Psoas muscle (tissue), 8 donors: Measurements from ENCODE around the gene FUT9. TPM values are rescaled to one million over a fixed set of nuclear protein-coding genes. Genes with fewer than 3 reads are reported as not detected.

Source experiments
- ATAC-seq, 4 donors: fragments of 200-7000 bp; cut with Tn5 transposase; one replicate each; pipeline ENCODE4 v1.9.1; 2020; ENCODE audit warnings: moderate library complexity in 3 of 4, mild to moderate bottlenecking in 2 of 4
- DNase-seq, 2 donors: peaks; one replicate each; pipeline ENCODE4 v3.0.0-alpha.2; 2020
- H3K27ac ChIP-seq: fragments of 200-600 bp; one replicate; pipeline ENCODE4 v1.8.0; 2022
- H3K27me3 ChIP-seq, 3 donors: fragments of 200-600 bp in 1 of 3; one replicate each; pipeline versions ENCODE4 v1.6.1 to v1.8.0; 2013 to 2022; ENCODE audit warnings: low read length in 2 of 3, mild to moderate bottlenecking in 2 of 3, moderate library complexity in 1 of 3; ENCODE audit not compliant: insufficient read depth in 3 of 3
- H3K36me3 ChIP-seq, 2 donors: fragments of 200-600 bp in 1 of 2; one replicate each; pipeline versions ENCODE4 v1.6.1 to v1.8.0; 2013 to 2022; ENCODE audit warnings: low read depth in 1 of 2, mild to moderate bottlenecking in 1 of 2, moderate library complexity in 1 of 2; ENCODE audit not compliant: insufficient read depth in 1 of 2
- H3K4me1 ChIP-seq: fragments of 200-600 bp; one replicate; pipeline ENCODE4 v1.8.0; 2022
- H3K4me3 ChIP-seq: fragments of 200-600 bp; one replicate; pipeline ENCODE4 v1.8.0; 2022; ENCODE audit warnings: mild to moderate bottlenecking
- H3K9me3 ChIP-seq: fragments of 200-600 bp; one replicate; pipeline ENCODE4 v1.8.0; 2022
- CTCF ChIP-seq: fragments of 200-600 bp; IDR thresholded peaks from one replicate; pipeline ENCODE4 v1.8.0; 2022; ENCODE audit warnings: antibody characterized with exemption
- WGBS, 3 donors: extraction: QIAGEN DNeasy Blood & Tissue Kit; methylation state at CpG; one replicate each; pipeline versions ENCODE4 v1.1.6 to v1.1.7; 2013; 5-methylcytosine and 5-hydroxymethylcytosine counted together
- intact Hi-C, 2 donors: fragments of 100-400 bp; cut with DNase I; formaldehyde crosslinking; loops; one replicate each; pipeline versions ENCODE4 v1.11.0 to v1.14.2; 2022
- polyA plus RNA-seq, 3 donors: library from polyadenylated mRNA; stranded (reverse); fragments of 200-250 nt; gene quantifications; one replicate each; pipeline ENCODE4 v1.2.3, GENCODE V29; 2013
- total RNA-seq, 4 donors: library from RNA; stranded (reverse); fragmentation: NEBNext Ultra II Directional in 2 of 4; extraction: Animal tissue kit (Norgen Biotek cat#: 25700) in 2 of 4; gene quantifications; one replicate each; pipeline versions ENCODE4 v1.2.1 to v1.2.4, GENCODE V29; 2021 to 2023
- donor health status: healthy with polysubstance abuse.
- donor health status: DM: no; HTN: no; CAD: no; lungs with moderate emphysema.
- donor health status: Bipolar disorder and iron deficiency.
- donor health status: healthy.
- donor health status: DM: yes; HTN: yes; CAD: no.
- donor health status: DM: no; HTN: no; CAD: no.
- donor health status: DM: no; HTN: no; CAD: no.
- donor health status: DM: yes; HTN: yes; CAD: no.

Gene FUT9
- total and polyA plus RNA-seq, 7 donors: 0.01 TPM; not detected in 5

- ATAC-seq: no peak
- WGBS, 3 donors: 55 to 62% (median 55%) methylated on average over 3 of the region's 3 CpGs
- intact Hi-C loops: no loop called here
These were observed 135.9 kb downstream of the FUT9 start for GRCh38 chr6:96151707-96152106.

GRCh38 chr6:96152114-96152708, 136.4 kb downstream of the FUT9 start:
- TF ChIP-seq CTCF: no peak
- Histone ChIP-seq H3K27ac (no peak overlapping the region), H3K36me3 (no peaks in the 10 kb centered on the region), H3K4me1 (no peaks in the 10 kb centered on the region), H3K4me3 (no peak overlapping the region), H3K9me3 (no peaks in the 10 kb centered on the region), H3K27me3 (no peaks in the 10 kb centered on the region)
- intact Hi-C loops: no loop called here
- DNase-seq: no peak
- 77 to 86% (median 84%) methylated on average over 3 of the region's 3 CpGs for WGBS, 3 donors
- ATAC-seq: no peak

More at GRCh38 chr6:96151707-96152106, 135.9 kb downstream of the FUT9 start:
- no peak for TF ChIP-seq CTCF
- Histone ChIP-seq H3K27ac (no peak overlapping the region), H3K27me3 (no peaks in the 10 kb centered on the region), H3K4me3 (no peak overlapping the region), H3K36me3 (no peaks in the 10 kb centered on the region), H3K4me1 (no peaks in the 10 kb centered on the region), H3K9me3 (no peaks in the 10 kb centered on the region)
- DNase-seq: no peak

- Histone ChIP-seq H3K9me3 (no peaks in the 10 kb centered on the region), H3K4me3 (no peak overlapping the region), H3K36me3 (no peaks in the 10 kb centered on the region), H3K27ac (no peak overlapping the region), H3K4me1 (no peaks in the 10 kb centered on the region), H3K27me3 (no peaks in the 10 kb centered on the region)
- ATAC-seq: no peak
- no peak for DNase-seq
- no peak for TF ChIP-seq CTCF
- intact Hi-C loops: no loop called here
These were observed 138.0 kb downstream of the FUT9 start for GRCh38 chr6:96153775-96154174.

- DNase-seq: no peak
- ATAC-seq: no peak
- TF ChIP-seq CTCF: no peak
- no peaks in the 10 kb centered on the region for H3K4me1 ChIP-seq
- WGBS, 3 donors: 69 to 77% (median 76%) methylated on average over 4 of the region's 4 CpGs
- no peak overlapping the region for H3K4me3 ChIP-seq
- H3K27ac ChIP-seq: no peak overlapping the region
- intact Hi-C loops: no loop called here
- no peaks in the 10 kb centered on the region for H3K36me3 ChIP-seq
- H3K9me3 ChIP-seq: no peaks in the 10 kb centered on the region
- no peaks in the 10 kb centered on the region for H3K27me3 ChIP-seq
These were observed 140.7 kb downstream of the FUT9 start for GRCh38 chr6:96156425-96156824.

GRCh38 chr6:96157018-96157565, 141.3 kb downstream of the FUT9 start:
- Histone ChIP-seq H3K27me3 (no peaks in the 10 kb centered on the region), H3K4me1 (no peaks in the 10 kb centered on the region), H3K36me3 (no peaks in the 10 kb centered on the region), H3K9me3 (no peaks in the 10 kb centered on the region), H3K4me3 (no peak overlapping the region), H3K27ac (no peak overlapping the region)
- TF ChIP-seq CTCF: no peak
- 17 to 35% (median 30%) methylated on average over 3 of the region's 3 CpGs for WGBS, 3 donors
- ATAC-seq (no peak), DNase-seq (no peak)
- intact Hi-C loops: no loop called here
